GM21723 (cell line): ENCODE measurements around the gene SPIN1.
A peak's percentile ranks its signal among the peaks of the same experiment; 100 is the strongest.

ENCODE experiments used
- ATAC-seq: cut with Tn5 transposase; IDR thresholded peaks from one replicate; pipeline ENCODE4 v1.9.1; 2021; ENCODE audit warnings: mild to moderate bottlenecking, moderate library complexity; ENCODE audit not compliant: unreplicated experiment

The SPIN1 gene

DNA sequence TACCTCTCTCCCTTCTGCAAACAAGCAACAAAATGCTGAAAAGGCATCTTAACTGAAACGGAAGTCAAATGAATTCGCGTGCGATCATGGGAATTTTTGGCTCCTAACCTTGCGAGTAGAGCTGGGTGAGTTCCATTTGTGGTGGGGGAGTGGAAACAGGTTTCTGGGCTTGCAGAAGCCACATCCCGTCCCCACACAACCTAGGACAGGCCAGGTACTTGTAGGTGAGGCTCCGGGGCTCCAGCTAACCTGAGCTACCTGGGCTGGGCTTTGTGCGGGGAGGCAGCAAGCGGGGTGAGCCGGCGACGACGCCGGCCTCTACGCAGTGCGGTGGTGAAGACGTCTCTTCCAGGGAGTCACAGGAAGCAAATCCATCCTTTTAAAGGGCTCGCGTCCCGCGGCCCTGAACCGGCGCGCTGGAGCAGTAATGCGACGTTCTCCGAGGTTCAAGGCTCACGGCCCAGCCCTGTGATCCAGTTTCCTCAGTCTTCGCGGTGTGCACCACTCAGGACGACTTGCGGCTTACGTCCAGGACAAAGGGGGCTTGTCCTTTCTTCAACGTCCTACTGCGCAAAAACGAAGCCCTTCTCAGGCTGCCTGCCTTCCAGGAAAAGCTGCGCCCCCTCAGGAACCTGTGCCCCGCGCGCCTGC lies 567 bp upstream of the SPIN1 start:
- peak; percentile 12 for ATAC-seq

DNA sequence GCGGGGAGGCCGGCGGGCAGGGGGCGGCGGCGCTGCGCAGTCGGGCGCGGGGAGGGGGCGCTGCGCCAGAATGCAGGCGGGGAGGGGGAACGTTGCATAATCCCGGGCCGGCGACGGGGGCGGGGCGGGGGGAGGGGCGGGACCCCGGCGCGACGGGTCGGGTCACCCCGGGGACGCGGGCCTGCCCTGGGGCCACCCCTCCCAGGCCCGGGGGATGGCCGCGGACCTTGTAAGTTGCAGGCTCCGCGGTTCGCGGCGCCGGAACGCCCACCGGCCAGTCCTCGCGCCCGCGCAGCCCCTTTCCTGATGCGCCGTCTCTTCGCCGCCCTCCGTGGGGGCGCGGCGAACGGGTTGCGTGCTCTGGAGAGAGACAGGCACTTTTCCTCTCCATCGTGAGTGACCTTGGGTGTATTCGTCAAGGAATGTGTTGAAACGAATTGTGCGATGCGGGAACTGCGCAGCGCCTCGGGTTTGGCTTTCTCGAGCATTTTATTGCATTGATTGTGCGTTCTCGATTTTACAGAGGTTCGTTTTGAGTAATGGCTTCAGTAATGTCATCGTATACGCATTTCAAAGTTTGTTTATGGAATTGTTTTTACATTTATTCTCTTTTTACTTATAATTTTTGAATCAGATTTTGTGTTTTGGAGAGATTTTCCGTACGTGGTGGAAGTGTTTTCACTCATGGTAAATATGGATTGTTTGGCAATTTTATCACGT lies 802 bp downstream of the SPIN1 start:
- peak; percentile 40 for ATAC-seq

DNA sequence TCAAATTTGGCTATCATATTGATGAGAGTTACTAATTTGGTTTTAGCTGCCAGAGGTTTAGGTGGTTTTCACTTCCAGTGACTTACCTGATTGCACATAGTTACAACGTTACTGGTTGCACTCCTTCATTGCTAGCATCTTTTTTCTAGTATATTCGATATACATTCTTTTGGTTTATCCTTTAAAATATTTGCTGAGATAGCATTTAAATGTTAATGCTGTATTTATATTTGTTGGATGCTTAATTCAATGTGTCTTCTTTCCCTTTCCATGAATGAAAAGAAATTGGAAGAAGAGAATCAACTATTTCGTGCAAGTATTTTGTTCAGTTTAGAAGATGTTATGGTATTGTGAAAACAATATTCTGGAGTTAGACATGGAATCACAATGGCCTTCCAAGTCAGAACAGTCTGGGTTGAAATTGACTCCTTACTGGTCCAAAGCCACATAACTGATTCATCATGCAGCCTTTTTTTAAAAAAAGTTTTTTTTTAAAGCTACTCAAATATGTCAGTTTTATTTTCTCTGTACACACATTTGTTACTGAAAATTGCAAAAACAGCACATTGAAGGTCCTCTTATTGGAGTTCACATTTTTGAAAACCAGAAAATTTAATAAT lies 2.2 kb downstream of the SPIN1 start:
- no peak for ATAC-seq

DNA sequence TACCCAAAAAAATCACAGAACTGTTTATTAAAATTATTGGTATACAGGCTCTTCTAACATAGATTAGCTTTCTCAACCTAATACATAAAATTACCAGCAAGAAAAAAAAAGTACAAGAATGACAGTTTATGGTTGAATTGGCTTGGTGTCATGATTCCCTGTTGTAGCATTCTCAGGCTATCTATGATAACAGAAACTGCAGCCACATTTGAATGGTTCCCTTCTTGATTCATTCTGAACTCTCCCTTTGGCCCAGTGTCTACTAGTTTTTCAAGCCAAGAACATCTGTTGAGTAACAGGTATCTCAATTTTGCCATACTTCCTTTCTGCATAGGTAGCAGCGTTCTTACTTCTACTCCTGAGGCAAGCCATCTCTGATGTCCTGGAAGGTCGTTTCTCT lies 3.0 kb downstream of the SPIN1 start:
- ATAC-seq = no peak

DNA sequence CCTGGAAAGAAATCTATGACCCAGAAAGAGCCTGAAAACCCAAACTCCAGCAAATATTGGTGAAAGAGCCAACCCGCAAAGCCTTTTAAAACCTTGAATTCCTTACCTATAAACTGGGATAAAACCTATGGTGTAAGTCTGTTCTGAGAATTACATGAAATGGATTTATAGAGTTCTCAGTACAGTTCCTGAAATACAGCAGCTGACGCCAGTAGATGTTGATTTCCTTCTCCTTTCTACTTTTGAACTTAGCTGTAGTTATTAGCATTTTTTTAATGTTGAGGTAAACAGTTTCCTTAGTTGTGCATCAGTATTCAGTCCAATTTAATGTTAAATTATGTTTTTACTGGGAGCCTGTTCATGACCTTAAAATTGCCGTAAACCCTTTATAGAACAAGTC lies 3.7 kb downstream of the SPIN1 start:
- no peak for ATAC-seq

DNA sequence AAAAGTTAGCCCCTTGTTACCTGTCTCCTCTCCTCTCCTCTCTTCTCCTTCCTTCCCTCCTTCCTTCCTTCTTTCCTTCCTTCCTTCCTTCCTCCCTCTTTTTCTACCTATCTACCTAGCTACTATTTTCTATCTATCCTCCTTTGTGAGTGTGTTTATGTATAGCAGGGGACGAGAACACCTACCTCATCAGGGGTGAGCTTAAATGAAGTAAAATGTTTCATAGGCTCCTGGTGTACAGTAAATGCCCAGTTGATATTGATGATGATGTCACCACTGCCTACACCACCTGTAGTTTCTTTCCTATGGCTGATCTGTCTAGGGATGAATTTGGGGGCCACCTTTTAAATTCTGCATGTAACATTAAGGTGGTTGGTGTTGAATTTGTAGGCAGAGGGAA lies 4.3 kb downstream of the SPIN1 start:
- no peak for ATAC-seq

DNA sequence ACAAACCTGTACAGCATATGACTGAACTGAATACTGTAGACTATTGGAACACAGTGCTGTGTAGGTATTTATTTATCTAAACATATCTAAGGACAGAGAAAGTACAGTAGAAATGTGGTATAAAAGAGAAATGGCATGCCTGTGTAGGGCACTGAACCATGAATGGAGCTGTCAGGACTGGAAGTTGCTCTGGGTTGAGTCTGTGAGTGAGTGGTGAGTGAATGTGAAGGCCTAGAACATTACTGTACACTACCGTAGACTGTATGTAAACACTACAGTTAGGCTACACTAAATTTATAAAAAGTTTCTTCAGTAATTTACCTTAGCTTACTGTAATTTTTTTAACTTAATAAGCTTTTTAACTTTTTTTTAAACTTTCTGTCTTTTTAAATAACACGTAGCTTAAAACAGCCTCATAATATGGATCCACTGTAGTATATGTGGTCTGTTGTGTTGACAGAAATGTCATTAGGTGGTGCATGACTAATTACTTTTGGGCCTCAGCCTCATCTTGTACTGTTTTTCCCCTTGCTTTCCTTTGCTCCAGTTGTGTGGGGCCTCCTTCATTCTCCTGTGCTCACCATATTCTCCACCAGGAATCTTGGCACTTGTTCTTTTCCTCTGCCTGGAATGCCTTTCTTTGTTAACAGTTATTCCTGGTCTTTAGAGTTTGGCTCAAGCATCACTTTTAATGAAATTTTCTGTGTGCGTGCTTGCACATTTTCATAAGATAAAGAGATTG lies 8.8 kb downstream of the SPIN1 start:
- ATAC-seq = no peak

DNA sequence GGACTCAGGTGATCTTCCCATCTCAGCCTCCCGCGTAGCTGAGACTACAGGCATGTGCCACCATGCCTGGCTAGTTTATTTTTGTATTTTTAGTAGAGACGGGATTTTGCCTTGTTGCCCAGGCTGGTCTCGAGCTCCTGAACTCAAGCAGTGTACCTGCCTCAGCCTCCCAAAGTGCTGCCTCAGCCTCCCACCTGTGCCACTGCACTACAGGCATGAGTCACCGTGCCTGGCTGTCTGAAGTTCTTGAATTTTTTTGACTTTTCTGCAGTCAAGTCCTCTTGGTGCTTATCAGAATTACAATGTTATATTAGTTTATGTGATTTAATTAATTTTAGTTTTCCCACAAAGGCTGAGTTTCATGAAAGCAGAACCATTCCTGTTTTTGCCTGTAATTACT lies 9.8 kb downstream of the SPIN1 start:
- no peak for ATAC-seq

DNA sequence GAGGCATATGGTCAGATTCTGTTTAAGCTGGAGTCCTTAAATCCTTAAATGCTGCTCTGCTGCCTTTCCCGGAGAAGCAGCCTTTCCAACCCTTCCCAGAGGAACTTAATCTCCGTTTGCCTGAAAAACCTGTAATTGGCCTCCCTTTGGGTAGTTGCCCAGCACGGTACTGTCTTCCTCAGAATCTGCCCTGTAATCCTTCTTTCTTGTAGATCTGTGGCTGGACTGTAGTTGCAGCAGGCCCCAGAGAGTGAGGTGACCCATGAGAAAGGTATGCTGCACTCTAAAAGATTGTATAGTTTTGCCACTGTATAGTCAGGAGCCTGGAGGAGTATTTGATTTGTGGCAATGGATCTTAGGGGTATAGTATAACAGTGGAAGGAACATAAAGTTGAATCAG lies 11.7 kb downstream of the SPIN1 start:
- no peak for ATAC-seq

DNA sequence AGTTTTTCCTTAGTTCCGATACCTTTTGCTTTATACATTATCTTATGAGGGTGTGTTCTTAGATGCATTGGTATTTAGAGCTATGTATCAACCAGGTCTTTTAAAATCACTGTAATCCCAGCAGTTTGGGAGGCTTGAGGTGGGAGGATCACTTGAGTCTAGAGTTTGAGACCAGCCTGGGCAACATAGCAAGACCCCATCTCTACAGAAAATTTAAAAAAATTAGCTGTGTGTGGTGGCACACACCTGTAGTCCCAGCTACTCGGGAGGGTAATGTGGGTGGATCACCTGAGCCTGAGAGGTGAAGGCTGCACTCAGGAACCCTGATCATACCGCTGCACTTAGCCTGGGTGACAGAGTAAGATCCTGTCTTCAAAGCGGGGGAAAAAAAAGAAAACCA lies 15.1 kb downstream of the SPIN1 start:
- ATAC-seq = no peak

DNA sequence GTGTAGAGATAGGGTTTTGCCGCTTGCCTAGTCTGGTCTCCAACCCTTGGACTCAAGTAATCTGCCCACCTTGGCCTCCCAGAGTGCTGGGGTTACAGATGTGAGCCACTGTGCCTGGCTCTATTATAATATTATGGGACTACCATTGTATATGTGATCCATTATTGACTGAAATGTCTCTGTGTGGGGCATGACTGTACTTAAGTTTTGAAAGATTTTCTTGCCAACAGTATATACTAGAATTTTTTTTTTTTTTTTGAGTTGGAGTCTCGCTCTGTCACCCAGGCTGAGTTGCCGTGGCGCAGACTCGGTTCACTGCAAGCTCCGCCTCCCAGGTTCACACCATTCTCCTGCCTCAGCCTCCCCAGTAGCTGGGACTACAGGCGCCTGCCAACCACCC lies 17.8 kb downstream of the SPIN1 start:
- no peak for ATAC-seq

DNA sequence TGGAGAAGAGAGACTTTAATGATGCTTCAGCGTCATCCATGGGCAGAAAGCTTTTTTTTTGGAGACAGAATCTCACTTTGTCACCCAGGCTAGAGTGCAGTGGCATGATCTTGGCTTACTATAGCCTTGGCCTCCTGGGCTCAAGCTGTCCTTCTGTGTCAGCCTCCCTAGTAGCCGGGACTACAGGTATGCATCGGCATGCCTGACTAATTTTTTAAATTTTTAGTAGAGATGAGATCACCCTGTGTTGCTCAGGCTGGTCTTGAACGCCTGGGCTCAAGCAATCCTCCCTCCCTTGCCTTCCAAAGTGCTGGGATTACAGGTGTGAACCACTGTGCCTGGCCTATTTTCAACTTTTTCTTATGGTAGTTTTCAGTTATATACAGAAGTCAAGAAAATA lies 23.2 kb downstream of the SPIN1 start:
- ATAC-seq = no peak

DNA sequence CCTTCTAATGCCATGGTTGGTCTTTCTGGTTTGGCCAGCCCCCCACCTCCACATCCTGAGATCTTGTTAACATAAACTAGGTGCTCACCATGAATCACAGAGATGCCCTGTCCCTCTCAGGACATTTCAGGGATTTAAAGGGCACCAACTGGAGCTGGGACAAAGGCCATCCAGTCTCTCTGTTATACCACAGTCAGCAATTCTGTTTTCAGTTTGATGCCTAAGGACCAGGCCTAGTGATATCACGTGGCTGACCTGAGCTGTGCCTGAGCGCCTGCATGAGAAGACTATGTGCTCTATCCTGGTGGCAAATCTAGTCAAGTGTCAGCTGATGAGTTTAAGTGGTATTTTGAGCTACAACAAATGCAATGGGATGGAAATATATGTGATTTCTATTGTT lies 26.1 kb downstream of the SPIN1 start:
- ATAC-seq = no peak

DNA sequence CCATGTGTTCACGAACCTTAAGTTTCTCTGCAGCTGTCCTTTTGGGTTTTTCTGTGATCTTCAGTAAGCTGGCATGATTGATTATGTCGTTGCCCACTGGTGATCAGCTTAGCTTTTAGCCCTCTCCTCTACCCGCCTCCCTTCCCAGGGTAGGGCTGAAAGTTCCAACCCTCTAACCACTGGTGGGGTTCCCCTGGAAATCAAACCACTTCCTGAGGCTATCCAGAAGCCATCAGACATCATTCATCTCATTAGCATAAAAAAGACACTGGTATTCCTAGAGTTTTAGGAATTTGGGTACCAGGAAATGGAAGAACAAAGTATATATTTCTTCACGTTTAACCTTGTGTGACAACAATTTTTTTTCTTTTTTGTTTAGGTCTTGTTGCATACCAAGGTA lies 29.8 kb downstream of the SPIN1 start:
- ATAC-seq = no peak

DNA sequence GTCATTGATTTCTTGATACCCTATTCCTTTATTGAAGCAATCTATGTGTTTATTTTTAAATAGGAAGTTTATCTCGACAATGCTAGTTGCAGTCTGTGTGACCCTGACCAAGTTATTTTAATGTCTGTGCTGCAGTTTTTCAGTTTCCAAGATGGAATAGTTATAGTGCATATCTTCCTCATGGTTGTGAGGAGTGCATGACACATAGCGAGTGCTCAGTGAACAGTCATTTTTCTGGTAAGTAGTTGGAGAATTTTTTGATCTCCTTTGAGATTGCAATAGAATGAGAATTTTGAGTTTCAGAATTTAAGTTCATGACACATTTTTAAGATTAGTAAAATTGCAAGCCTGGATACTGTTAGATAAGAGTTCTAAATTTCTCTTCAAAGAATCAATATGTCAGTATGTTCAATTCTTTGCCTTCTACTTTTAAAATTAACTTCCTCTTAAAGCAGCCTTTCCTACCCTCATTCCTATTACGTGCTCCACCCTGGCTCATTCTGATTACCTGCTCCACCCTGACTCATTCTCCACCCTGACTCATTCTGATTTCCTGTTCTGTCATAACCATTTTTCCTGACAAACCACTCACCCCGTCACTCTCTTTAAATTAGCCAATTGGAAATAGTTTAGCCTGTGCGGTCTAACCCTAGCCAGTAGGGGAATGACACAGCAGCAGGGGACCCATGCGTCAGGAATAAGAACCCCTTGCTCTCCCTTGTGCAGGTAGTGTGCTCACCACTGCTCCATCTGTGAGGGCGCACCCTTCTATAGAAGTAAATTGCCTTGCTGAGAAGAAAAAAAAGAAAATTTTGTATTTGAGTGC lies 30.7 kb downstream of the SPIN1 start:
- ATAC-seq = no peak

DNA sequence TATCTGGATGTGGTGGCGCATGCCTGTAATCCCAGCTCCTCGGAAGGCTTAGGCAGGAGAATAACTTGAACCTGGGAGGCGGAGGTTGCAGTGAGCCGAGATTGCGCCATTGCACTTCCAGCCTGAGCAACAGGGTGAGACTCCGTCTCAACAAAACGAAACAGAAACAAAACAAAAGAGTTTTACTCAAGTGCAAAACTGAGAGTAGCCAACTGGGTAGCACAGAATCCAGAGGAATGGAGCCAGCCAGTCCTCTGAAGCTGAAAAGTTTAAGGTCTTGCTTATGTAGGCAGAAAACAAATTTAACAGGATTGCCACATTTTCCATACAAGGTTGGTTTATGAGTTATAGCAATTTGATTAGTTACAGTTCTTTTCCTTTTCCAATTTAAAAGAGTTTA lies 32.0 kb downstream of the SPIN1 start:
- no peak for ATAC-seq

DNA sequence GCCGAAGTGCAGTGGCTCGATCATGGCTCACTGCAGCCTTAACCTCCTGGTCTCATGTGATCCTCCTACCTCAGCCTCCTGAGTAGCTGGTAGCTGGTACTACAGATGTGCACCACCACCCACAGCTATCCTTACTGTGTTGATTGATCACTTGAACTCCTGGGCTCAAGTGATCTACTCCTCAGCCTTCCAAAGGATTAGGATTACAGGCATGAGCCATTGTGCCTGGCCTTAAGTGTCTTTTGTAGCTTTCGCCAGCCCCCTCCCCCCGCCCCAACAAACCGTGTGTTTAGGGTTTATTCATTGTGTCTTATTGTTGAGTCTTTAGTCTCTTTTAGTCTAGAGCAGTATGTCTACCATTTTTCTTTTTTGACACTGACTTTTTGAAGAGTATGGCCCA lies 33.1 kb downstream of the SPIN1 start:
- no peak for ATAC-seq

DNA sequence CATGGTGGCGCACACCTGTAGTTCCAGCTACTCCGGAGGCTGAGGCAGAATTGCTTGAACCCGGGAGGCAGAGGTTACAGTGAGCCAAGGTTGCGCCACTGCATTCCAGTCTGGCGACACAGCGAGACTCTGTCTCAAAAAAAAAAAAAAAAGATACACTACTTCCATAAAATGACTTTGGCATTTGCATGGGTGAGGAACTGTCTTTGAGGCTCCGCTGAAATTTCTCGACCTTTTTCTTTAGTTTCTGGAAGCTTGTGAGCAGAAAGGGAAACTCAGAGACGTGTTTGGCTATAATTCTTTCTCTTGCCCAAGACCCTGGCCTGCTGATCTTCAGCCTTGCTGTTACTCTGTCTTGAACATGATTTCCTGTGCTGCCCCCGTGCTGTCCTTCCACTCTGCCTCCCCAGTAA lies 37.3 kb downstream of the SPIN1 start:
- no peak for ATAC-seq

DNA sequence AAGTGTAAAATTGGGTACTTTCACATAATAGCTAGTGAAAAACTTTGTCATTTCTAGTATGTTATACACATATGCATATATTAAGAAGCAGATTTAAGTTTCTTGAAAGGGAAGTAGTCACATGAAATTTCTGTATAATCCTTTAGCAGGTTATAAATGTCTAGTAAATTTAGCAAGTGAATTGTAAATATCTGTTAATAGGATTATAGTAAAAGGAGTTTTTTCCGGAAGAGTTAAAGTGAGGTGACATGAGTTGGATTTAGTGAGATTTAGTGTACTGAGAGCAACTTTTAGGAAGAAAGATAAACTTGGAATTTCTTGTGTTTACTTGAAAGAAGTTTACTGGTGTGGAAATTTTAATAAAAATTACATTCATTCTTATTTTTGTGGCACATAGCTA lies 38.4 kb downstream of the SPIN1 start:
- ATAC-seq = no peak

DNA sequence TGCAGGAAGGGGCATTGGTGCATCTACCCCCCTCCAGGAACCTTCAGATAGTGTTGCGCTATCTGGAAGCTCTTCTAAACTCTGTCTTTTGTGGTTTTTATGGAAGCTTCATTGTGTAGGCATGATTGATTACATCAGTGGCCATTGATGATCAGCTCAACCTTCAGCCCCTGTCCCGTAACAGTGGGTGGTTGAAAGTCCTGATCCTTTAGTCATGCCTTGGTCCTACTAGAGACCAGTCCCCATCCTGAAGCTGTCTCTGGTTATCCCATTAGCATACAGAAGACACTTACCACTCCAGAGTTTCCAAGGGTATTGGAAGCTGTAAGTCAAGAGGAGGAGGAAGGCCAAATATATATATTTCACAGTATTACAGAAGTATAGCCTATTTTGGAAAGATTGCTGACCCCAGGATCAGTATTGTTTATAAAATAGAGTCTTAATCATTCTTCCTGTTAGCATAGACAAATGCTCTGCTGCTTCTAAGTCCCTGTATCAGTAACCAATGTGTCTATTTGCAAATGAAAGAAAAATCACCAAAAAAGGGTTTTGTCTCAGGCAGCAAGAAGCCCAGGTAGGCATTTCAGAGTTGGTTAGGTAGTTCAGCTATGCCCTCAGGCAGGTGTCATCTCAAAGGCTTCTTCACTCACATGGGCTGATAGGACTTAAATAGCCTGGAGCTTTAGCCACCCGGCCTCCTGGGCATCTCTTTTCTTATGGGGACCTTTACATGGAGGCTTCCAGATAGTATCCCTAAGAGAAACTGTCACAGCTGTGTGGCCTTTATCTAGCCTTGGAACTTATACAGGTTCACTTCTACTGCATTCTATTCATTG lies 41.6 kb downstream of the SPIN1 start:
- ATAC-seq = no peak
